ENCODE results near the gene SLX4.

- no peak for TF ChIP-seq CTCF (IDR thresholded peaks at IDR 0.05; ENCODE audit: insufficient read depth, low read length)
- no peak for TF ChIP-seq GABPA (IDR thresholded peaks at IDR 0.05; ENCODE audit: low read depth)
Measured at GRCh38 chr16:3591991-3592390, 19.4 kb downstream of the SLX4 start.

All from HL-60 (cell line).